GM12878 (cell line): ENCODE measurements around the gene LSM2. TPM values are rescaled to one million over a fixed set of nuclear protein-coding genes. Genes with fewer than 3 reads are reported as not detected.

ENCODE experiments used
- ATAC-seq: fragments of 200-7000 bp; cut with Tn5 transposase; 3 replicates; pipeline ENCODE4 v1.9.1; 2020; ENCODE audit warnings: mild to moderate bottlenecking, moderate library complexity
- BruUV-seq: library from RNA; stranded (reverse); fragments of 400-500 nt; replicated peaks from 2 replicates; lab custom pipeline; 2021; lab: Mats Ljungman, UMichigan
- CTCF ChIA-PET: fragments of 300-600 bp; sonication (Branson Sonifier 250); formaldehyde crosslinking; extraction: SDS; loops from one replicate; lab custom pipeline; 2021; ENCODE audit warnings: inconsistent platforms; lab: Yijun Ruan, JAX
- POLR2A ChIA-PET: fragments of 350-600 bp; formaldehyde crosslinking; extraction: SDS; loops from one replicate; lab custom pipeline; 2021; ENCODE audit warnings: inconsistent platforms; lab: Charles Lee
- RAD21 ChIA-PET: fragments of 300-600 bp; sonication (Branson Sonifier 250); formaldehyde crosslinking; loops from one replicate; lab custom pipeline; 2023; ENCODE audit warnings: antibody characterized with exemption; ENCODE audit not compliant: unreplicated experiment; lab: Charles Lee
- SMC1A ChIA-PET: fragments of 300-600 bp; sonication (Branson Sonifier 250); formaldehyde crosslinking; loops from one replicate; lab custom pipeline; 2023; ENCODE audit not compliant: unreplicated experiment, uncharacterized antibody; lab: Charles Lee
- DNase-seq: peaks from one replicate; pipeline ENCODE4 v3.0.0-alpha.2; 2011; ENCODE audit warnings: low read depth, low spot score
- FAIRE-seq: peaks from 3 replicates; lab custom pipeline; 2011; peaks lifted over from hg19 to GRCh38; lab: Jason Lieb, UNC
- H2AFZ ChIP-seq: 2 replicates; pipeline ENCODE4 v1.6.0; 2011; ENCODE audit warnings: low read depth, low read length, control low read depth; ENCODE audit not compliant: control insufficient read depth
- H3K27ac ChIP-seq: 2 replicates; pipeline ENCODE4 v1.5.1; 2011; ENCODE audit warnings: control low read depth; ENCODE audit not compliant: control insufficient read depth, insufficient read depth
- H3K27me3 ChIP-seq, 2 experiments: replicated peaks in 1 of 2; 2 replicates each; pipeline versions ENCODE4 v1.6.0 to v1.6.1; 2011; ENCODE audit warnings: low read length in 1 of 2; ENCODE audit not compliant: control insufficient read depth in 2 of 2, insufficient read depth in 2 of 2
- H3K36me3 ChIP-seq, 2 experiments: 2 replicates each; pipeline ENCODE4 v1.5.1; 2011; ENCODE audit warnings: low read length in 1 of 2; ENCODE audit not compliant: control insufficient read depth in 2 of 2, insufficient read depth in 2 of 2
- H3K4me1 ChIP-seq: 2 replicates; pipeline ENCODE4 v1.6.1; 2011; ENCODE audit warnings: mild to moderate bottlenecking, low read length, moderate library complexity, mixed read lengths; ENCODE audit not compliant: control insufficient read depth, insufficient read depth
- H3K4me2 ChIP-seq: 2 replicates; pipeline ENCODE4 v1.6.0; 2011; ENCODE audit warnings: control low read depth; ENCODE audit not compliant: control insufficient read depth, insufficient read depth
- H3K4me3 ChIP-seq: fragments of 200-600 bp; sonication (generic); 2 replicates; pipeline ENCODE4 v1.5.1; 2016
- H3K79me2 ChIP-seq: 2 replicates; pipeline ENCODE4 v1.6.0; 2011; ENCODE audit warnings: low read length; ENCODE audit not compliant: control insufficient read depth, insufficient read depth
- H3K9ac ChIP-seq: 2 replicates; pipeline ENCODE4 v1.8.0; 2011; ENCODE audit warnings: low read length, control low read depth, mixed read lengths; ENCODE audit not compliant: control insufficient read depth, insufficient read depth
- H3K9me3 ChIP-seq: replicated peaks from 3 replicates; pipeline ENCODE4 v1.5.1; 2011; ENCODE audit warnings: mild to moderate bottlenecking, low read length; ENCODE audit not compliant: control insufficient read depth, insufficient read depth
- H4K20me1 ChIP-seq: 2 replicates; pipeline ENCODE4 v1.6.0; 2011; ENCODE audit not compliant: control insufficient read depth, insufficient read depth
- ZNF384 ChIP-seq: IDR thresholded peaks from 2 replicates; pipeline ENCODE4 v1.6.1; 2012; ENCODE audit warnings: low read depth, mild to moderate bottlenecking, low read length, improper control_type of control experiment, borderline replicate concordance
- WGBS: methylation state at CpG from one replicate; pipeline ENCODE4 v1.1.6; 2016; ENCODE audit warnings: low lambda C conversion rate; ENCODE audit not compliant: insufficient replicate concordance, insufficient coverage; ENCODE audit errors: missing lambda C conversion rate; 5-methylcytosine and 5-hydroxymethylcytosine counted together
- in situ Hi-C: fragments of 300-500 bp; cut with MboI; formaldehyde crosslinking; loops from 9 replicates; pipeline ENCODE4 v1.14.3; 2018; ENCODE audit warnings: mixed read lengths
- intact Hi-C: fragments of 100-400 bp; cut with micrococcal nuclease; formaldehyde crosslinking; loops from one replicate; pipeline ENCODE4 v1.14.2; 2022; ENCODE audit not compliant: unreplicated experiment
- polyA plus RNA-seq, 11 experiments: library from polyadenylated mRNA; depleted of rRNA in 4 of 11; unstranded in 6 of 11; stranded (reverse) in 5 of 11; fragments of >200 nt; fragmentation: Nextera tagmentation in 4 of 11; fragmentation: Illumina TruSeq in 1 of 11; extraction: Ambion mirVana in 4 of 11; extraction: Trizol in 1 of 11; gene quantifications; 1 replicate in 1 of 11; 2 replicates in 10 of 11; pipeline versions ENCODE4 v1.2.1 to v1.2.3, GENCODE V29; 2011 to 2016; ENCODE audit warnings: inconsistent platforms in 2 of 11, missing spikeins in 2 of 11, low read depth in 1 of 11
- total RNA-seq, 4 experiments: library from RNA; depleted of rRNA in 3 of 4; stranded (reverse); fragments of >200 nt in 3 of 4; fragmentation: Illumina TruSeq in 1 of 4; extraction: Trizol in 1 of 4; gene quantifications; 2 replicates each; pipeline versions ENCODE4 v1.2.1 to v1.2.3, GENCODE V29; 2013 to 2021
- TF ChIP-seq, protein P1 (sequence below): fragments of 450-650 bp; IDR thresholded peaks from 2 replicates; pipeline ENCODE4 v1.6.1; 2018; ENCODE audit warnings: borderline replicate concordance, mild to moderate bottlenecking; ENCODE audit not compliant: partially characterized antibody
- TF ChIP-seq, protein P2 (sequence below): fragments of 450-650 bp; IDR thresholded peaks from 2 replicates; pipeline ENCODE4 v1.6.1; 2017; ENCODE audit warnings: mild to moderate bottlenecking, low read depth, inconsistent platforms; ENCODE audit not compliant: poor library complexity, severe bottlenecking
- TF ChIP-seq, protein P3 (sequence below): fragments of 450-650 bp; IDR thresholded peaks from 2 replicates; pipeline ENCODE4 v1.6.1; 2016; ENCODE audit warnings: mild to moderate bottlenecking

The LSM2 gene
- total and polyA plus RNA-seq, 10 of the 15 experiments (the other 5 are each of a cell fraction or from before 2014, with no cell fraction given), result 99.1 to 276 (median 153) TPM

DNA sequence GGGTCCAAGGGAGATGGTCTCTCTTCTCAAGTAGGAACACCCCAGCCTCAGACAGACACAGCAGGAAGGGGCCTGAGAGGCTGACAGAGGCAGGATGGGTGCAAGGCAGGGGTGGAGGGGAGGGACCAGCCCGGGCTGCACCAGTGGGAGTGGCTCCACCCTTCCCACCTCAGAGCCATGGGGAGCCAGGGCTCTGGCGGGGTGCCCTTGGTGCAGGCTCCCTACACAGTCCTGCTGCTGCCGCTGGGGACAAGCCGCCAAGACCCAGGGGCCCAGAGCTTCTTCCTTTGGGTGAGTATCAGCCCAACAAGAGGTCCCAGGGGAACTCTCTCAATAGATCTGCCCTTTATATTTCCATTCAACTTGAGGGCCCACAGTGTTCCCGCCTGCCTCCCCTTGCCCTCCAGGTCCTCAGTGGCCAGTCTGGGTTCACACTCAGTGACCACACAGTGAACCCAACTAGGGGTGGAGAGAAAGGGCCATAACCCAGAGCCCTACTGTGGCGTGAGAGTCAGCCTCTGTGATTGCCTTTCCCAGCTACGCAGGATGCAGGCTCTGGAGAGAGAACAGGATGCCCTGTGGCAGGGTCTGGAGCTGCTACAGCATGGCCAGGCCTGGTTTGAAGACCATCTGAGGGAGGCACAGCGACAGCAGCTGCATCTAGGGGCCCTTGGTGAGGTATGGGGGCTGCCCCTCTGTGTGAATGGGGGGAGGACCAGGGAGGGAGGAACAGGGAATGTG lies 43.7 kb downstream of the LSM2 start:
- no peak overlapping the region for H3K9ac ChIP-seq
- FAIRE-seq (no peak), DNase-seq (no peak), ATAC-seq (no peak)
- no TSS peak for BruUV-seq
- no peaks in the 10 kb centered on the region for H3K9me3 ChIP-seq
- H3K4me1 ChIP-seq, result no peaks in the 10 kb centered on the region
- H3K27me3 ChIP-seq, result no peaks in the 10 kb centered on the region
- TF ChIP-seq, protein P1, sequence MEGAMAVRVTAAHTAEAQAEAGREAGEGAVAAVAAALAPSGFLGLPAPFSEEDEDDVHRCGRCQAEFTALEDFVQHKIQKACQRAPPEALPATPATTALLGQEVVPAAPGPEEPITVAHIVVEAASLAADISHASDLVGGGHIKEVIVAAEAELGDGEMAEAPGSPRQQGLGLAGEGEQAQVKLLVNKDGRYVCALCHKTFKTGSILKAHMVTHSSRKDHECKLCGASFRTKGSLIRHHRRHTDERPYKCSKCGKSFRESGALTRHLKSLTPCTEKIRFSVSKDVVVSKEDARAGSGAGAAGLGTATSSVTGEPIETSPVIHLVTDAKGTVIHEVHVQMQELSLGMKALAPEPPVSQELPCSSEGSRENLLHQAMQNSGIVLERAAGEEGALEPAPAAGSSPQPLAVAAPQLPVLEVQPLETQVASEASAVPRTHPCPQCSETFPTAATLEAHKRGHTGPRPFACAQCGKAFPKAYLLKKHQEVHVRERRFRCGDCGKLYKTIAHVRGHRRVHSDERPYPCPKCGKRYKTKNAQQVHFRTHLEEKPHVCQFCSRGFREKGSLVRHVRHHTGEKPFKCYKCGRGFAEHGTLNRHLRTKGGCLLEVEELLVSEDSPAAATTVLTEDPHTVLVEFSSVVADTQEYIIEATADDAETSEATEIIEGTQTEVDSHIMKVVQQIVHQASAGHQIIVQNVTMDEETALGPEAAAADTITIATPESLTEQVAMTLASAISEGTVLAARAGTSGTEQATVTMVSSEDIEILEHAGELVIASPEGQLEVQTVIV, result peak; percentile 7
- TF ChIP-seq, protein P2, sequence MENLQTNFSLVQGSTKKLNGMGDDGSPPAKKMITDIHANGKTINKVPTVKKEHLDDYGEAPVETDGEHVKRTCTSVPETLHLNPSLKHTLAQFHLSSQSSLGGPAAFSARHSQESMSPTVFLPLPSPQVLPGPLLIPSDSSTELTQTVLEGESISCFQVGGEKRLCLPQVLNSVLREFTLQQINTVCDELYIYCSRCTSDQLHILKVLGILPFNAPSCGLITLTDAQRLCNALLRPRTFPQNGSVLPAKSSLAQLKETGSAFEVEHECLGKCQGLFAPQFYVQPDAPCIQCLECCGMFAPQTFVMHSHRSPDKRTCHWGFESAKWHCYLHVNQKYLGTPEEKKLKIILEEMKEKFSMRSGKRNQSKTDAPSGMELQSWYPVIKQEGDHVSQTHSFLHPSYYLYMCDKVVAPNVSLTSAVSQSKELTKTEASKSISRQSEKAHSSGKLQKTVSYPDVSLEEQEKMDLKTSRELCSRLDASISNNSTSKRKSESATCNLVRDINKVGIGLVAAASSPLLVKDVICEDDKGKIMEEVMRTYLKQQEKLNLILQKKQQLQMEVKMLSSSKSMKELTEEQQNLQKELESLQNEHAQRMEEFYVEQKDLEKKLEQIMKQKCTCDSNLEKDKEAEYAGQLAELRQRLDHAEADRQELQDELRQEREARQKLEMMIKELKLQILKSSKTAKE, result no peak
- TF ChIP-seq ZNF384, result no peak
- TF ChIP-seq, protein P3, sequence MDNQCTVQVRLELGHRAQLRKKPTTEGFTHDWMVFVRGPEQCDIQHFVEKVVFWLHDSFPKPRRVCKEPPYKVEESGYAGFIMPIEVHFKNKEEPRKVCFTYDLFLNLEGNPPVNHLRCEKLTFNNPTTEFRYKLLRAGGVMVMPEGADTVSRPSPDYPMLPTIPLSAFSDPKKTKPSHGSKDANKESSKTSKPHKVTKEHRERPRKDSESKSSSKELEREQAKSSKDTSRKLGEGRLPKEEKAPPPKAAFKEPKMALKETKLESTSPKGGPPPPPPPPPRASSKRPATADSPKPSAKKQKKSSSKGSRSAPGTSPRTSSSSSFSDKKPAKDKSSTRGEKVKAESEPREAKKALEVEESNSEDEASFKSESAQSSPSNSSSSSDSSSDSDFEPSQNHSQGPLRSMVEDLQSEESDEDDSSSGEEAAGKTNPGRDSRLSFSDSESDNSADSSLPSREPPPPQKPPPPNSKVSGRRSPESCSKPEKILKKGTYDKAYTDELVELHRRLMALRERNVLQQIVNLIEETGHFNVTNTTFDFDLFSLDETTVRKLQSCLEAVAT, result no peak
- WGBS, result 79% methylated on average over 8 of the region's 8 CpGs
- RAD21 ChIA-PET, result no interaction called here
- POLR2A ChIA-PET, result no interaction called here
- H3K27ac ChIP-seq, result no peak overlapping the region
- H4K20me1 ChIP-seq, result no peaks in the 10 kb centered on the region
- intact Hi-C loops (no loop called here), in situ Hi-C loops (no loop called here)
- no peaks in the 10 kb centered on the region; a peak in 2 of 4 replicates for H3K36me3 ChIP-seq
- H2AFZ ChIP-seq, result no peak overlapping the region
- no peak overlapping the region for H3K4me3 ChIP-seq
- H3K79me2 ChIP-seq, result no peaks in the 10 kb centered on the region
- H3K4me2 ChIP-seq, result no peak overlapping the region
- SMC1A ChIA-PET, result no interaction called here
- CTCF ChIA-PET, result no interaction called here
